ENCODE measurements around the gene INPP5F.
A peak's percentile ranks its signal among the peaks of the same experiment; 100 is the strongest.

DNA sequence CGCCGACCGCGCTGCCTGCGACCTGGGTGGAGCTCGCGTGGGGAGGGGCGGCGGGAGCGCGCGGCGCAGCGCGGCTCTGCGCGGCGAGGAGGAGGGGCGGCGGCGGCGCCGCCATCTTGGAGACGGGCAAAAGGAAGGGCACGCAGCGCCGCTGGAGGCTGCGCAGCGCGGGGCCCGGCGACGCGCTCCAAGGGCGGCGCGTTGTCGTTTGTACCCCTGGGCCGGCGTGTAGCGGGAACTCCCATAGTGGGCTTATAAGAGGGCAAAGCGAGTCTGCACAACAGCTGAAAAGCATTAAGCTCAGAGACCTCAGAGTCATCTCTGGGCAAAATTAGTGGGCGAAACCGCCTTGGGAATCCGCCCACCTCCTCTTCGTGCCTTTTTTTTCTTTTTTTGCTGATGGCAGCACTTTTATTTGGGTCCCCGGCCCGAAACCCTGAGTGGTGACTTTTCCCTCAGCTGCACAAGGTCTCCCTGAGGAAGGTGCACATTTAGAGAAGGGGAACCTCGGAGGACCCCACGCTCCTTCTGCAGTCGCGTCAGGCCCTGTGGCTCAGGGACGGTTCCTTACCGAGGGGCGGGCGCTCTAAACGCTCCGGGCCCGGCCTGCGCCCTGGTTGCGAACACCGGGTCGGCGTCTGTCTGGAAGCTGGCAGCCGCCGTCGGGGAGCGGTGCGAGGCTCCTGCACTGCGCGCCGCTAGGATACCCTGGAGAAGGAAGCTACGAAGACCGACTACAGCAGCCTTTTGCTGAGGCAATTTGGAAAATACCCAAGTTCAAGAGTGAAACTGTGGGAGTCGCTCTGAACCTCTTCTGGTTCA, 147.2 kb downstream of the INPP5F start:
- TF ChIP-seq, protein P1, sequence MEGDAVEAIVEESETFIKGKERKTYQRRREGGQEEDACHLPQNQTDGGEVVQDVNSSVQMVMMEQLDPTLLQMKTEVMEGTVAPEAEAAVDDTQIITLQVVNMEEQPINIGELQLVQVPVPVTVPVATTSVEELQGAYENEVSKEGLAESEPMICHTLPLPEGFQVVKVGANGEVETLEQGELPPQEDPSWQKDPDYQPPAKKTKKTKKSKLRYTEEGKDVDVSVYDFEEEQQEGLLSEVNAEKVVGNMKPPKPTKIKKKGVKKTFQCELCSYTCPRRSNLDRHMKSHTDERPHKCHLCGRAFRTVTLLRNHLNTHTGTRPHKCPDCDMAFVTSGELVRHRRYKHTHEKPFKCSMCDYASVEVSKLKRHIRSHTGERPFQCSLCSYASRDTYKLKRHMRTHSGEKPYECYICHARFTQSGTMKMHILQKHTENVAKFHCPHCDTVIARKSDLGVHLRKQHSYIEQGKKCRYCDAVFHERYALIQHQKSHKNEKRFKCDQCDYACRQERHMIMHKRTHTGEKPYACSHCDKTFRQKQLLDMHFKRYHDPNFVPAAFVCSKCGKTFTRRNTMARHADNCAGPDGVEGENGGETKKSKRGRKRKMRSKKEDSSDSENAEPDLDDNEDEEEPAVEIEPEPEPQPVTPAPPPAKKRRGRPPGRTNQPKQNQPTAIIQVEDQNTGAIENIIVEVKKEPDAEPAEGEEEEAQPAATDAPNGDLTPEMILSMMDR (IDR thresholded peaks at IDR 0.05), result peak in 1 of 12 donors; percentile 3
- TF ChIP-seq POLR2A (IDR thresholded peaks at IDR 0.05), result peak in 1 of 2 donors; percentile 71

Measured in heart left ventricle (tissue), 13 donors.